Measurements from ENCODE around the gene TOM1L2. TPM values are rescaled to one million over a fixed set of nuclear protein-coding genes. Genes with fewer than 3 reads are reported as not detected.
A peak's percentile ranks its signal among the peaks of the same experiment; 100 is the strongest.

The TOM1L2 gene
- polyA plus RNA-seq, 1 donor, result 31.1 TPM

DNA sequence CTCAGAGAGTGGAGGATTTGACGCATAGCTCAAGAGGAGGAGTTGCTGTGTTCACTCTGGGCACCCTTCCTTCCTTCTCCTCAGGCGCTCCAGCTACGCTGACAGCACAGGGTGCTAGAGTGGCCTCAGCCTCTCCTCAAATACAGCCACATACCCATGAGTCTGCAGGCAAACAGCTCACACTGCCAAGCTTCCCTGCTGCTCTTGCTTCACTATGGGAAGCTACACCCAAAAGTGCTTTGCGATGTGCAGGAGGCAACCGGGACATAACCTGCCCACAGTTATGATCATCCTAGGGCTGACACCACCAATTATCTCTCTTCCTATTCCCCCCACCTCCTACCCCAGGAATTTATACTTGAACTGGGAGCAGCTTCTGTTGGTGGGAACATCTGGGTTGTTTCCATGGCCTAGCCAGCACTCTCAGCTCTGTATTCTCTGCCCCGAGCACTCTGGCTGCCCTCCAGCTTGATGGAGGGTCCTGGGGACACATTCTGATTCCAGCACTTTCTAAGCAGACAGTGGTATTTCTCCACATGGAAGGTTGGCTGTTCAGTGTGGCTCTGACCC is 95.2 kb downstream of the TOM1L2 start:
- no CpG with 5 or more reads among the region's 6 CpGs for WGBS (ENCODE audit: insufficient coverage, low lambda C conversion rate)
- H3K36me3 ChIP-seq (ENCODE audit: control insufficient read depth, insufficient read depth, low read length), result peaks cover 61% of the 10 kb centered on the region
- H3K27me3 ChIP-seq (ENCODE audit: control insufficient read depth, insufficient read depth, low read length), result no peaks in the 10 kb centered on the region
- no peaks in the 10 kb centered on the region for H3K9me3 ChIP-seq (ENCODE audit: control insufficient read depth, low read depth, low read length)
- peak overlapping the region; percentile 81 for H3K27ac ChIP-seq (ENCODE audit: low read length)
- peak in 1 of 2 donors; percentile 37 for DNase-seq
- no peak overlapping the region for H3K4me3 ChIP-seq (ENCODE audit: low read length)
- peaks cover 10% of the 10 kb centered on the region for H3K4me1 ChIP-seq (ENCODE audit: control insufficient read depth, insufficient read depth, low read length)

GRCh38 chr17:17874478-17874877 is 97.7 kb downstream of the TOM1L2 start:
- Histone ChIP-seq H3K4me3 (ENCODE audit: low read length) (no peak overlapping the region), H3K27ac (ENCODE audit: low read length) (no peak overlapping the region), H3K9me3 (ENCODE audit: control insufficient read depth, low read depth, low read length) (no peaks in the 10 kb centered on the region), H3K4me1 (ENCODE audit: control insufficient read depth, insufficient read depth, low read length) (peaks cover 11% of the 10 kb centered on the region), H3K36me3 (ENCODE audit: control insufficient read depth, insufficient read depth, low read length) (peaks cover 44% of the 10 kb centered on the region), H3K27me3 (ENCODE audit: control insufficient read depth, insufficient read depth, low read length) (no peaks in the 10 kb centered on the region)
- WGBS (ENCODE audit: insufficient coverage, low lambda C conversion rate), result no CpG with 5 or more reads among the region's 1 CpG
- DNase-seq, result no peak

GRCh38 chr17:17873450-17873991 is 98.7 kb downstream of the TOM1L2 start:
- Histone ChIP-seq H3K4me1 (ENCODE audit: control insufficient read depth, insufficient read depth, low read length) (peaks cover 19% of the 10 kb centered on the region), H3K27me3 (ENCODE audit: control insufficient read depth, insufficient read depth, low read length) (no peaks in the 10 kb centered on the region), H3K36me3 (ENCODE audit: control insufficient read depth, insufficient read depth, low read length) (peaks cover 35% of the 10 kb centered on the region), H3K27ac (ENCODE audit: low read length) (no peak overlapping the region), H3K4me3 (ENCODE audit: low read length) (no peak overlapping the region), H3K9me3 (ENCODE audit: control insufficient read depth, low read depth, low read length) (no peaks in the 10 kb centered on the region)
- no CpG with 5 or more reads among the region's 8 CpGs for WGBS (ENCODE audit: insufficient coverage, low lambda C conversion rate)
- no peak for DNase-seq

GRCh38 chr17:17872547-17873345 is 99.5 kb downstream of the TOM1L2 start:
- DNase-seq, result no peak
- H3K4me1 ChIP-seq (ENCODE audit: control insufficient read depth, insufficient read depth, low read length), result peaks cover 24% of the 10 kb centered on the region

GRCh38 chr17:17871913-17872312 is 100.3 kb downstream of the TOM1L2 start:
- H3K9me3 ChIP-seq (ENCODE audit: control insufficient read depth, low read depth, low read length), result no peaks in the 10 kb centered on the region
- peaks cover 17% of the 10 kb centered on the region for H3K4me1 ChIP-seq (ENCODE audit: control insufficient read depth, insufficient read depth, low read length)
- H3K27me3 ChIP-seq (ENCODE audit: control insufficient read depth, insufficient read depth, low read length), result no peaks in the 10 kb centered on the region
- no peak for DNase-seq
- no peak overlapping the region for H3K4me3 ChIP-seq (ENCODE audit: low read length)
- H3K27ac ChIP-seq (ENCODE audit: low read length), result no peak overlapping the region
- H3K36me3 ChIP-seq (ENCODE audit: control insufficient read depth, insufficient read depth, low read length), result peaks cover 39% of the 10 kb centered on the region
- no CpG with 5 or more reads among the region's 3 CpGs for WGBS (ENCODE audit: insufficient coverage, low lambda C conversion rate)

More at GRCh38 chr17:17872547-17873345, 99.5 kb downstream of the TOM1L2 start:
- Histone ChIP-seq H3K9me3 (ENCODE audit: control insufficient read depth, low read depth, low read length) (no peaks in the 10 kb centered on the region), H3K27ac (ENCODE audit: low read length) (no peak overlapping the region), H3K27me3 (ENCODE audit: control insufficient read depth, insufficient read depth, low read length) (no peaks in the 10 kb centered on the region), H3K4me3 (ENCODE audit: low read length) (no peak overlapping the region), H3K36me3 (ENCODE audit: control insufficient read depth, insufficient read depth, low read length) (peaks cover 35% of the 10 kb centered on the region)
- 100% methylated on average over 1 of the region's 9 CpGs for WGBS (ENCODE audit: insufficient coverage, low lambda C conversion rate)

- Histone ChIP-seq H3K36me3 (ENCODE audit: control insufficient read depth, insufficient read depth, low read length) (peaks cover 33% of the 10 kb centered on the region), H3K27ac (ENCODE audit: low read length) (no peak overlapping the region), H3K9me3 (ENCODE audit: control insufficient read depth, low read depth, low read length) (no peaks in the 10 kb centered on the region), H3K27me3 (ENCODE audit: control insufficient read depth, insufficient read depth, low read length) (no peaks in the 10 kb centered on the region), H3K4me1 (ENCODE audit: control insufficient read depth, insufficient read depth, low read length) (peaks cover 14% of the 10 kb centered on the region), H3K4me3 (ENCODE audit: low read length) (no peak overlapping the region)
- no peak for DNase-seq
- WGBS (ENCODE audit: insufficient coverage, low lambda C conversion rate), result 83% methylated on average over 2 of the region's 6 CpGs
Measured at GRCh38 chr17:17870247-17870646, 102.0 kb downstream of the TOM1L2 start.

GRCh38 chr17:17868641-17869522 is 103.3 kb downstream of the TOM1L2 start:
- peak in 1 of 2 donors; percentile 56 for DNase-seq
- H3K36me3 ChIP-seq (ENCODE audit: control insufficient read depth, insufficient read depth, low read length), result peaks cover 31% of the 10 kb centered on the region
- no CpG with 5 or more reads among the region's 18 CpGs for WGBS (ENCODE audit: insufficient coverage, low lambda C conversion rate)
- no peaks in the 10 kb centered on the region for H3K9me3 ChIP-seq (ENCODE audit: control insufficient read depth, low read depth, low read length)
- peaks cover 14% of the 10 kb centered on the region for H3K4me1 ChIP-seq (ENCODE audit: control insufficient read depth, insufficient read depth, low read length)
- H3K4me3 ChIP-seq (ENCODE audit: low read length), result no peak overlapping the region
- H3K27ac ChIP-seq (ENCODE audit: low read length), result peak overlapping the region; percentile 35
- no peaks in the 10 kb centered on the region for H3K27me3 ChIP-seq (ENCODE audit: control insufficient read depth, insufficient read depth, low read length)

GRCh38 chr17:17866897-17867296 is 105.3 kb downstream of the TOM1L2 start:
- no peak for DNase-seq
- H3K27me3 ChIP-seq (ENCODE audit: control insufficient read depth, insufficient read depth, low read length), result no peaks in the 10 kb centered on the region
- H3K36me3 ChIP-seq (ENCODE audit: control insufficient read depth, insufficient read depth, low read length), result peaks cover 33% of the 10 kb centered on the region
- H3K9me3 ChIP-seq (ENCODE audit: control insufficient read depth, low read depth, low read length), result no peaks in the 10 kb centered on the region
- no peak overlapping the region for H3K27ac ChIP-seq (ENCODE audit: low read length)
- H3K4me1 ChIP-seq (ENCODE audit: control insufficient read depth, insufficient read depth, low read length), result peaks cover 14% of the 10 kb centered on the region
- H3K4me3 ChIP-seq (ENCODE audit: low read length), result no peak overlapping the region
- no CpG with 5 or more reads among the region's 4 CpGs for WGBS (ENCODE audit: insufficient coverage, low lambda C conversion rate)

- WGBS (ENCODE audit: insufficient coverage, low lambda C conversion rate), result no CpG with 5 or more reads among the region's 3 CpGs
- Histone ChIP-seq H3K9me3 (ENCODE audit: control insufficient read depth, low read depth, low read length) (no peaks in the 10 kb centered on the region), H3K27me3 (ENCODE audit: control insufficient read depth, insufficient read depth, low read length) (no peaks in the 10 kb centered on the region), H3K27ac (ENCODE audit: low read length) (no peak overlapping the region), H3K4me1 (ENCODE audit: control insufficient read depth, insufficient read depth, low read length) (peaks cover 14% of the 10 kb centered on the region), H3K4me3 (ENCODE audit: low read length) (no peak overlapping the region), H3K36me3 (ENCODE audit: control insufficient read depth, insufficient read depth, low read length) (peaks cover 37% of the 10 kb centered on the region)
- no peak for DNase-seq
Measured at GRCh38 chr17:17866425-17866824, 105.8 kb downstream of the TOM1L2 start.

DNA sequence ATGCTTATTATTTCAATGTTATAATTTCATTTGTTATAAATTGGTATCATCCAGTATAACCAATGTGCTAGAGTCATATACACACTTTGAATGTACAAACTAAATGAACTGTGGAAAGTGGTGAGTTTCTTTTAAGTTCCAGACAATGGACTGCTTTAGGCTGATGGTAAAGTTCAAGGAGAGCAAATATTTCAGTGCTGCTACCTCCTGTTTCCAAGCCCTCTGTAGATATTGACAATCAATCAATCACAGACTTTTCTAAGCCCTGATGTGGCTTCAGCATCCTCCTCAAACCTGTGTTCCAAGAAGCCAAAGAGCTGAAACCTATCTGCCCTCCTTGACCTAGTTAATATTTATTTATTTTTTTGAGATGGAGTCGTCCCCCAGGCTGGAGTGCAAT is 107.2 kb downstream of the TOM1L2 start:
- Histone ChIP-seq H3K36me3 (ENCODE audit: control insufficient read depth, insufficient read depth, low read length) (peaks cover 39% of the 10 kb centered on the region), H3K27me3 (ENCODE audit: control insufficient read depth, insufficient read depth, low read length) (no peaks in the 10 kb centered on the region), H3K4me3 (ENCODE audit: low read length) (no peak overlapping the region), H3K4me1 (ENCODE audit: control insufficient read depth, insufficient read depth, low read length) (peaks cover 14% of the 10 kb centered on the region), H3K27ac (ENCODE audit: low read length) (no peak overlapping the region), H3K9me3 (ENCODE audit: control insufficient read depth, low read depth, low read length) (no peaks in the 10 kb centered on the region)
- WGBS (ENCODE audit: insufficient coverage, low lambda C conversion rate), result 100% methylated on average over 1 of the region's 1 CpG
- DNase-seq, result no peak
